Upper lobe of right lung (tissue), 1 donor: Measurements from ENCODE around the gene TMEM203. TPM values are rescaled to one million over a fixed set of nuclear protein-coding genes. Genes with fewer than 3 reads are reported as not detected.

Experiments used
- ATAC-seq: fragments of 200-7000 bp; cut with Tn5 transposase; one replicate; pipeline ENCODE4 v1.9.1; 2020; ENCODE audit warnings: mild to moderate bottlenecking, moderate library complexity
- DNase-seq: peaks from one replicate; pipeline ENCODE4 v3.0.0-alpha.2; 2020
- H3K27ac ChIP-seq: fragments of 200-600 bp; one replicate; pipeline ENCODE4 v1.8.0; 2022
- H3K27me3 ChIP-seq: fragments of 200-600 bp; one replicate; pipeline ENCODE4 v1.8.0; 2022; ENCODE audit warnings: mild to moderate bottlenecking
- H3K36me3 ChIP-seq: fragments of 200-600 bp; one replicate; pipeline ENCODE4 v1.8.0; 2022
- H3K4me1 ChIP-seq: fragments of 200-600 bp; one replicate; pipeline ENCODE4 v1.8.0; 2022
- H3K4me3 ChIP-seq: fragments of 200-600 bp; one replicate; pipeline ENCODE4 v1.8.0; 2022; ENCODE audit warnings: mild to moderate bottlenecking
- H3K9me3 ChIP-seq: fragments of 200-600 bp; one replicate; pipeline ENCODE4 v1.8.0; 2022
- CTCF ChIP-seq: fragments of 200-600 bp; IDR thresholded peaks from one replicate; pipeline ENCODE4 v1.8.0; 2022; ENCODE audit warnings: antibody characterized with exemption
- intact Hi-C: fragments of 100-400 bp; cut with DNase I; formaldehyde crosslinking; loops from one replicate; pipeline ENCODE4 v1.11.0; 2022
- total RNA-seq: library from RNA; stranded (reverse); fragmentation: NEBNext Ultra II Directional; extraction: Animal tissue kit (Norgen Biotek cat#: 25700); gene quantifications from one replicate; pipeline ENCODE4 v1.2.1, GENCODE V29; 2021
- donor health status: DM: no; HTN: yes; CAD: no; lungs with severe emphysema.

Gene TMEM203
- total RNA-seq, 1 donor from 2014 or later: 28.7 TPM

GRCh38 chr9:137223078-137223970, 17.9 kb upstream of the TMEM203 start:
- intact Hi-C loops: no loop called here

GRCh38 chr9:137222190-137223077, 17.0 kb upstream of the TMEM203 start, which contains the start of gene RNF208:
Gene RNF208, minus strand, starts transcription at chr9:137222240. Its CDS starts 1,028 bp downstream, at chr9:137221212.
- H3K4me3 ChIP-seq: peak within 1 kb of the TSS; percentile 81
- no peak for DNase-seq
- H3K27ac ChIP-seq: peak within 1 kb of the TSS; percentile 94
- H3K9me3 ChIP-seq: no peaks in the 10 kb centered on the region
- intact Hi-C loops: no loop called here
- H3K27me3 ChIP-seq: no peaks in the 10 kb centered on the region
- no peak for TF ChIP-seq CTCF
- peaks cover 14% of the 10 kb centered on the region for H3K4me1 ChIP-seq
- H3K36me3 ChIP-seq: no peaks in the 10 kb centered on the region
- ATAC-seq: peak; percentile 0

More at GRCh38 chr9:137223078-137223970, 17.9 kb upstream of the TMEM203 start:
- TF ChIP-seq CTCF: no peak
- H3K27me3 ChIP-seq: peaks cover 3% of the 10 kb centered on the region
- no peaks in the 10 kb centered on the region for H3K36me3 ChIP-seq
- DNase-seq (peak; percentile 98), ATAC-seq (peak; percentile 88)
- peak overlapping the region; percentile 81 for H3K4me3 ChIP-seq
- peaks cover 14% of the 10 kb centered on the region for H3K4me1 ChIP-seq
- peak overlapping the region; percentile 94 for H3K27ac ChIP-seq
- no peaks in the 10 kb centered on the region for H3K9me3 ChIP-seq

GRCh38 chr9:137221506-137222111, 16.2 kb upstream of the TMEM203 start:
- Histone ChIP-seq H3K4me1 (peaks cover 14% of the 10 kb centered on the region), H3K36me3 (no peaks in the 10 kb centered on the region), H3K27ac (no peak overlapping the region), H3K27me3 (no peaks in the 10 kb centered on the region), H3K4me3 (peak overlapping the region; percentile 33), H3K9me3 (no peaks in the 10 kb centered on the region)
- intact Hi-C loops: no loop called here
- ATAC-seq (no peak), DNase-seq (no peak)
- no peak for TF ChIP-seq CTCF

GRCh38 chr9:137221095-137221505, 15.7 kb upstream of the TMEM203 start:
- H3K36me3 ChIP-seq: no peaks in the 10 kb centered on the region
- no peak for TF ChIP-seq CTCF
- no peak overlapping the region for H3K27ac ChIP-seq
- H3K27me3 ChIP-seq: no peaks in the 10 kb centered on the region
- H3K4me1 ChIP-seq: peaks cover 14% of the 10 kb centered on the region
- intact Hi-C loops: no loop called here
- ATAC-seq (no peak), DNase-seq (no peak)
- H3K9me3 ChIP-seq: no peaks in the 10 kb centered on the region
- no peak overlapping the region for H3K4me3 ChIP-seq

- no peak overlapping the region for H3K27ac ChIP-seq
- intact Hi-C loops: no loop called here
- H3K4me1 ChIP-seq: peaks cover 14% of the 10 kb centered on the region
- DNase-seq: no peak
- H3K36me3 ChIP-seq: no peaks in the 10 kb centered on the region
- H3K9me3 ChIP-seq: no peaks in the 10 kb centered on the region
- H3K4me3 ChIP-seq: no peak overlapping the region
- ATAC-seq: no peak
- no peaks in the 10 kb centered on the region for H3K27me3 ChIP-seq
- no peak for TF ChIP-seq CTCF
These were observed 15.1 kb upstream of the TMEM203 start for GRCh38 chr9:137220317-137221094.
